Measurements from ENCODE around the gene TRMT1.

TRMT1 gene

DNA sequence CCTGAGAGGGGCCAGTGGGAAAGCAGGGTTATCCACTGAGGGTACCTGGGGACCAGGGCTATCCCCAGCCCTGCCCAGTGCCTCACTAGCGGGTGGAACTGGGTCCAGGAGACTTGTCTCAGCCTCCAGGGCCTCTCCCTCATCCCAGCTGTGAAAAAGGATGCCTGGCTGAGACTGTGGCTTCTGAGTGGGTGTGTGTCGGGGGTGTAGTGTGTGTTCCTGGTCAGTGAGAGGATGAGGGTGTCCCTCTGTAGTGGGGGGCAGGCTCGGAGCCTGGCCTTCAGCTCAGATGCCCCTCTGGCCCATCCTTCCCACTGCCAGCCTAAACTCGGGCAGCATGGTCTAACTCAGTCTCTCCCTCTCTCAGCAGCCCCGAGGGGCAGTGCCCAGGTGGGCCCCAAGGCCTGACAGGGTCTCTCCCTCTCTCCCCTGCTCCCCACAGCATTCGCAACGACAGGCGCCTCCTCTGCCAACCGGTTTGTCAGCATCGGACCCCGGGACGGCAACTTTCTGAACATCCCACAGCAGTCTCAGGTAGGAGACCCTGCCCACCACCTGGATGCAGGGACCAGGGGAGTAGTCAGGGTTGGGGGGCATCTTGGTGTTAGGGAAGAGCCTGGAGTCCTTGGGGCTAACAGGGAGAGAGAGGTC, 26.6 kb downstream of the TRMT1 start:
- DNase-seq = no peak

DNA sequence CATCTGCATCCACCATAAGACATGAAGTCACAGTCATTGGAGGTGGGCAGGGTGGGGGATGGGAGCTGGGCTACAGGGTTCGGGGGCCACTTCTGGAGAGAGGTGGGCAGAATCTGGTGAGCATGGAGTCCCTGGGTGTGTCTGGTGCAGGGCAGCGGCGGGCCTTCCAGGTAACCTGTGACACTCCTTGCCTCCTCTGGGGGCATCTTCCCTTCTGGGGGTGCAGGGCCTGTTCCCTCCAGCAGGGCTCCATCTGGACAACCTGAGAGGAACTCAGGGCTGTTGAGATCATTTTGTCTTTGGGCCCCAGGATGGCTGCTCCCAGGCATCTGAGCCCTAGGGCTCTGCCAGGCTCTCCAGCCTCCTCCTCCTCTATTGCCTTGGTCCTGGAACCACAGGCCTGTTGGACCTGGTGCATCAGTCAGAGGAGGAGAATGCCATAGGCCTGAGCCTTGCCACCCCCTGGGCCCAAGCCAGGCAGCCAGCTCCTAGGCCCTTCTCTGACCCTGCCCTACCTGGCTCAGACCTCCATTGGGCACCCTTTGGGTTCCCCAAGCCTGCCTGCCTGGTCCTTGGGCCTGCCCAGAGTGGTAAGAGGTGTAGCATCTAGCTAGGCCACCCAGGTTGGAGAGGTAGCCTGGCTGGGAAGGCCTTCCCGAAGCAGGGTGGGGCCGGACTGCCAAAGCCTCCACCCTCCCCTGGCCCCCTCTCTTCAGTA, 27.2 kb downstream of the TRMT1 start:
- DNase-seq = no peak

DNA sequence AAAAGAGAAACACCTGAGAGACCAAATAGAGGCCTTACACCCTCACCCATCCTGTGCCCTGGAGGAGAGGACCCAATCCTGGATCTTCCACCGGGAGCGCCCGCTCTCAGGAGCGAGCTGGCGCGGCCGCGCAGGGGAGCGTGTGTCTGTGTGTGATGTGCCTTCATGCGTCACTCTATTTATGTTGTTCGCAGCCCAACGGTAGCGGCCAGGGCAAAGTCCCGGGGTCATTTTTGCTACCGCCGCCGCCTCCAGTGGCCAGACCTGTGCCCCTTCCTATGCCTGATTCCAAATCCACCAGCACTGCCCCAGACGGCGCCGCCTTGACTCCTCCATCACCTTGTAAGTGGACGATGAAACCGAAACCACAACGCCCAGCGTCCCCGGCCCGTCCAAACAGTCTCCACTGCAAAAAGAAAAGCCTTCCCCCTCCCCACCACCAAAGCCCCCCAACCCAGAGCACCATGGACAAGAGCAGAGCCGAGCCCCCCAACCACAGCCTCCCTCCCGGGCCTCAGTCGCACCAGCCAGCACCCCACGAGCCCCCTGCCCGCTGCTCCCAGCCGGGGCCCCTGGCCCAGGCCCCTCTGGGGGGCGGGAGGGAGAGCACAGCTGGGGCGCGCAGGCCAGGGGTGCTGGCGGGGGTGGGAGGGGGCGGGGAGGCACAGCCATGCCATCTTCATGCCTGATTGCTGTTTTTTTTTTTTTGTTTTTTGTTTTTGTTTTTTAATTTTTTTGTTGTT, 28.6 kb downstream of the TRMT1 start:
- no peak for DNase-seq

DNA sequence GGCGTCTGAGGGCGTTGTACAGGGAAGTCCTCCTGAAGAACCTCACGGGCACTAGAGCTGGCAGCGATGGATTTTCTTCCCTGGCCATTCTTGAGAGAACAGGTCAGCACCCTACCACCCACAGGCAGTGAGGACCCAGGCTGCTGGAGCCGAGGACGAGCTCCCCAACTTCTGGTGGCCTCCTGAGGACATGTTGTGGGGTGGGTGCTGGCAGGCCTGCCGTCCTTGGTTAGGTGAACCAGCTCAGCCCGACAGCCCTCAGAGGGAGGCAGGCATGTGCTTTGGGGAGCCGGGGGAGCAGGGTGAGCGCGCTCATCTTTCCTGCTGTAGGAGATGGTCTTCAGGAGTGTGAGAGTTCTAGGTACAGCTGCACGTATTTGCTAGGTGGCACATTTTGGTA, 29.2 kb downstream of the TRMT1 start:
- no peak for DNase-seq

DNA sequence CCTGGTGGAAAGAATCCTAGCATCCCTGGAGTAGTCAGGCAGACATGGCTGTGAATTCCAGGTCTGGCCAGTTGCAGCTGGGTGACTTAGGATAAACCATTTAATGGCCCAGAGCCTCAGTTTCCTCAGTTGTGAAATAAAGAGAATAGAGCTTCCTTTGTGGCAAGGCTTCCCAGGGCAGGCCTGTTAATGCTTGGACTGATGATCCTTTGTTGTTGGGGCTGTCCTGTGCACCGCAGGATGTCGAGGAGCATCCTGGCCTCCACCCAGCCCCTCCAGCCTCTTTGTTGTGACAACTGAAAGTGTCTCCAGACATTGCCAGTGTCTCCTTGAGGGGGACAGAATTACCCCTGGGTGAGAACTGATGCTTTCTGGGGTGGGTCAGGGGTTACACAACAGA, 30.2 kb downstream of the TRMT1 start:
- no peak for DNase-seq

DNA sequence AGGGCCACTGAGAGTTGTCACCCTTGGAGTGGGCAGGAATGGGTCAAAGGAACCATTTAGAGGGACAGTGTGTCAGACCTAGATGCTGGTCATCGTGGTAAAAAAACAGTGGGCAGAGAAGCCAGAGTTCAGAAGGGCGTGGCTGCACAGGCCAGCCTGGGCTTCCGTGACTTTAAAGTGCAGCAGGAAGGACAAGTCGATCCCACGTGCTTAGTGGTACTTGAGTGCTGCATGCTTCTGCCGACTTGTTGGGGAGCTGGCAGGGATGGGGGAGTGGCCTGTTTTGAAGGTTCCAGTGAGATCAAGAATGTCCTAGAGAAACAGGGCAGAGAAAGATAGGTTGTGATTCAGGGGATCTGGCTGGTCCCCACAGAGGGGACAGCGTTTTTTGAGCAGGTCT, 30.9 kb downstream of the TRMT1 start:
- no peak for DNase-seq

DNA sequence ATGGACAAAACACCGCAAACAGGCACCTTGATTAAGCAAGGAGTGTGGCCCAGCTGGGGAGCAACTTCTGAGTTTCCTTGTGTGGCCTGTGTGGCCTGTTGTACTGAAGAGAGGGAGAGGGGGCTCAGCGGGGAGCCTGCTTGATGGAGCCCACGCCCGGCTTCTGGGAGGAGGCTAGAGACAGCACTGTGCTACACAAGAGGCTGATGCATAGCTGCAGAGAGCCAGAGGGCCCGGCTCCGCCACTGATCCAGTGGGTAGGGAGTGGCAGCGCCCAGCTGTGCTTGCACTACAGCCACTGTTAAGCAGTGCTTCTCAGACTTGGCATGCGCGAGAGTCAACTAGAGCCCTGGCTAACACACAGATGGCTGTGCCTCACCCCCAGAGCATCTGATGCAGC, 32.9 kb downstream of the TRMT1 start:
- DNase-seq = no peak

DNA sequence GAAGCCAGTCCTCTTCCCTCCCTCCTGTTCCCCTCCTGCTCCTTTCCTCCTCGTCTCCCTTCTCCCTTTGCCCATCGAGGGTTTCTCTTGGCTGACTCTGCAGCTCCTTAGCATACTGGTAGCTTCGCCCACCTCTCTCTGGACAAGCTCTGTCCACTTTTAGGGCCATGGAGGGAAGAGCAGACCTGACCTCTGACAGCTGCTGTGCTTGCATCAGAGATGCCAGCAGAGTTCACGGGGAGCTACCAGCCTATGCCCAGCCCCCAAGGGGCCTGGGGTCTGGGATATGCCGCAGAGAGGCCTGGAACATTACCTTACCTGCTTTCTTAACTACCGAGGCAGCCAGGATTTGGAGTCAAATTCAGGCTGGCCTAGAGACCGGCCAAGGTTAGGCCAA, 33.5 kb downstream of the TRMT1 start:
- DNase-seq = no peak

DNA sequence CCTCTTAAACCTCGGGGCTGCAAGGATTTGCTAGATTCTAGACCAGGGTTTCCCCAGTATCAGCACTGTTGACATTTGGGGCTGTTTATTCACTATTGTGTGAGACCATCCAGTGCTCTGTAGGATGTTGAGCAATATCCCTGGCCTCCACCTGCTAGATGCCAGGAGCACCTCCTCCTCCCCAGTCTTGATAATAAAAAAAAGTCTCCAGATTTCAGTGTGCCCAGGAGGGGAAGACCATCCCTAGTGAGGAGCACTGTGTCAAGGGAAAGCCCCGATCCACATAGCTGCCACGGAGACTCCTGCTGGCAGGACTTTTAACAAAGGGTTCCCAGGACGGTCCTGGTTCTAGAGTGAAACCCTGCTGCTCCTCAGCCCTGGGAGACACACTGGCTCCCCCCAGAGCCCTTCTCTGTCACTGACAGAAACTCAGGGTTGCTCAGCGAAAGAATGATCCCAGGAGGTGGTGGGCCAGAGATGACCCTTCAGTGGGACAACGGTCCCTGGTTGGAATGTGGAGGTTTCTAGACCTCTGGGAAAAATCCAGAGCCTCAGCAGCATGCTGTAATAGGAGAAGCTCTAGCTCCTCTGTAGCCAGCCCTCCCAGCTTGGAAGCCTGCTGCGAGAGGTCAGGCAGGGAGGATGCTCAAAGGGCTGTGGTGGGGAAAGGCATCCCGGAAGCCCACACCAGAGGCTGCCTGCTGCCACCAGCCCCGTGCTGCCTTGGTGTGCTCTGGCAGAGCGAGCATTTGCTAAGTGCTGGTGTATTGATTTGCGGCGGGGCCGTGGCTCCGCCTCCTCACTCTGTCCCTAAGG, 34.1 kb downstream of the TRMT1 start:
- DNase-seq = no peak

DNA sequence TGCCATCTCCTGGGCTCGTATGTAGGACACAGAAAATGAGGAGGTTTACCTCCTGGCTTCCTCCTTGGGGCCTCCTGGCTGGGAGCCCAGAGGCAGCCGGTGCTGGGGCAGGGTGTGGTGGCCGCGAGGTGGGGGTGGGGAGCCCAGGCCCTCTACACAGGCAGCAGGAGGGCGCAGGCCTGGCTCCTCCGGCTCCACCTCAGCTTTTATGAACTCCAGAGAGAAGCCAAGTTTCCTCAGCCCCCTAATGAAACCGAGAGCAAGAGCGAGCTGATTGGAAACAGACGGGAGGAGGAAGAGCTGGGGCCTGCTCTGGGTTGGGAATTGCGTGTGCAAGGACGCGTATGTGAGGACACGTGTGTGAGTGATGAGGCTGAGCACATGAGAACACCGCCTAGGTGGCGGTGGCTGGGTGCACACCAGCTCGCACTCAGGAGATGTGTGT, 37.0 kb downstream of the TRMT1 start:
- DNase-seq = peak; percentile 25

DNA sequence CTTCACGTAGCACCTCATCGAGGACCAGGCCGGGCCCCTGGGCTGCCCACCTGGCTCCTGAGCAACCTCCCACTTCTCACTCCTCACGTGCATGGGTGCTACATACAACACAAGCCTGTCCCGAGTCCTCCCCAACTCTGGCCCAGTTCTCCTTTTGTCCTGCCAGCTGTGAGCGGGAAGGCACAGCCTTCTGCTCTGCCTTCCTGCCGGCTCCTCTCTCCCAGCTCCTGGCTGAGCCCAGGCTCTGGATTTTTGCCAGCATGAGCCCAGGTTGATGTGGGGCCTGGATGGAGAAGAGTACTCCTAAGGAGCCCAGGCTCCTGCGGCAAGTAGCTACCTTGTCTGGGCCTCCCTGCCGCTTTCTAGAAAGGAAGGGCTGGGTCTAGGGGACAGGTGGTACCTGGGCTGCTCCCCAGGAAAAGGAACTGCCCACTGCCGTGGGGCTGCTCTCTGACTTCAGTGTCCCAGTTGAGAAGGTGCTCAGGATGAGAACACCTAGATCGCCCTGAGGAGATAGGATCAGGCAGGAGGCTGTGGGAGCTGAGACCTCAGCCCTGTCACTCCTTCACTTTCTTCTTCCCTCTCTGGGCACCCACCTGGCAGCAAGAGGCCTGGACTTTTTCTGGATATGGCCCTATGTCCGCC, 37.5 kb downstream of the TRMT1 start:
- no peak for DNase-seq

DNA sequence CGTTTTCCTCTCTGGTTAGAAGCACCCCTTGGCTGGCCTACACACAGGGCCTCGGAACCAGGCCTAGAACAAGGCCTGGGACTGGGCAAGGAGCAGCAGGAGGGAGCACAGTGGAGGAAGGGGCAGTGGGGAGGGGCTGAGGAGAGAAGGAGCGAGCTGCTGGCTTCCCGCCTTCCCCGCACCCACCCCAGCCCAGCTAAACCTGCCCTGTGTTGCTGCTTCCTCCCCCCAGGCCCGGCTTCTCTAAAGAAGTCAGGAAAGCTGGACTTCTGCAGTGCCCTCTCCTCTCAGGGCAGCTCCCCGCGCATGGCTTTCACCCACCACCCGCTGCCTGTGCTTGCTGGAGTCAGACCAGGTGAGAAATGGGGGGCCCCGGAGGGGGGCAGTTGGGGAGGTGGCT, 38.2 kb downstream of the TRMT1 start:
- no peak for DNase-seq

DNA sequence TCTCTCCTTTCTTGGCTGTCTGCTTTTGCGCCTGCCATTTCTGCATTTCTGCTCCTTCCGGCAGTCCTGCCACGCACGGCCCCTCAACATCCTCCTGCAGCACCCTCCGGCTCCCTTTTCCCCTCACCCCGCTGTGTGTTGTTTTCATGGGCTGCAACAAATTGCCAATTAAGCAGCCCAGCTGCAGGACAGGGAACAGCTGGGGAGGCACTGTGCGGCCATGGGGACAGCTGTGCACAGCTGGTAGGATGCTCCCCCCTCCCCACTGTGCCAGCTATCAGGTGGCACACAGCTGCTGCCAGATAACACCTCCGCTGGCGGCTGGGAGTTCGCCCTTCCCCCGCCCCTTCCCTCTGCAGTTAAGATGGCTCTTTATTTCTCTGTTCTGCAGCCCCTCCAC, 39.3 kb downstream of the TRMT1 start:
- DNase-seq = no peak

DNA sequence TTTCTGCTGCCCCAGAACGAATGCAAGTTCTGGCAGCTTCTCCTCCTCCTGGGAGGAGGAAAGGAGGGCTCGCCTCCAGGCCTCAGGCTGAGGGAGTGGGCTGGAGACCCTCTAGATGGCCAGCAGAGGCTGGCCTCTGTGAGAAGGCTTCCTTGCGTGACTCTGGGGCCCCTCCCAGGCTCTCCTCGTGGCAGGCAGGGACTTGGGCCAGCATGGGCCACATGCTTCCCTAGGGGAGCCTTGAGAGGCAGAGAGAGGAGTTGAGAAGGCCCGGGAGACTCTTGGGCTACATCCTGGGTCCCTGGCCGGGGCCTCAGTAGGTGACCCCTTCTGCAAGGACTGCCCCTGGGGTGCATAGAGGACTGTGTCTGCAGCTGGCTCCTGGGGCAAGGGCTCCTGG, 39.8 kb downstream of the TRMT1 start:
- no peak for DNase-seq

DNA sequence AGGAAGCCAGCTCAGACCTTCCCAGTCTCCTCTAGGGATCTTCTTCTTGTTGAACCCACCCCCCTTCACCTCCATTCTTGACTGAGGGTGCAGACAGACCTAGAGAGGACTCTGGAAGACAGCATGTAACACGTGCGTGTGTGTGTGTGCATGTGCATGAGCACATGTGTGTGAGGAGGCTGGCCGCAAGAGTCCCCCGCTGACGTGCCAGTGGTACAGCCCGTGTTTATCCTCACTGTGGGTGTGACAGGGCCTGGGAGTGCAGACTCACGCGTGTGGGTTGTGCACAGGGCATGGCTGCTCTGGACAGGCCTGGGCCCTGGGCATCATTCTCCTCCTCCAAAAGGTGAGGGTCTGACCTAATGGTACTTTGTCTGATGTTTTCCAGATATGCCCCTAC, 40.2 kb downstream of the TRMT1 start:
- no peak for DNase-seq

DNA sequence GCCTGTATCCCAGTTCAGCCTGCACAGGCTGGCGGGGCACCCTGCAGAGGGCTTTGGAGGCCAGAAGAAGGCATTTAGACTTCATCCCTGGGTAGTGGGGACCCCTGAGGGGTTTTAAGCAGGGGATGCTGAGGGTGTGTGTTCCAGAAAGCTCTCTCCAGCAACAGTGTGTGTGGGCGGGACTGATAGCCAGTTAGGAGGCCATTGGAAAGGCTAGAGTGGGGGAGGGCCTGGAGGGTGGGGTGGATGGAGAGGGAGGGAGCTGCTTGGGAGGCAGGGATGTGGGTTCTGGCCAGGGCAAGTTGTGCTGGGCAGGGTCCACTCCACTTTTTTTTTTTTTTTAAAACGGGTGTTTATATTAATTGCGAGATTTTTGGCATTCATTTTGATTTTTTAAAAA, 42.2 kb downstream of the TRMT1 start:
- DNase-seq = no peak

DNA sequence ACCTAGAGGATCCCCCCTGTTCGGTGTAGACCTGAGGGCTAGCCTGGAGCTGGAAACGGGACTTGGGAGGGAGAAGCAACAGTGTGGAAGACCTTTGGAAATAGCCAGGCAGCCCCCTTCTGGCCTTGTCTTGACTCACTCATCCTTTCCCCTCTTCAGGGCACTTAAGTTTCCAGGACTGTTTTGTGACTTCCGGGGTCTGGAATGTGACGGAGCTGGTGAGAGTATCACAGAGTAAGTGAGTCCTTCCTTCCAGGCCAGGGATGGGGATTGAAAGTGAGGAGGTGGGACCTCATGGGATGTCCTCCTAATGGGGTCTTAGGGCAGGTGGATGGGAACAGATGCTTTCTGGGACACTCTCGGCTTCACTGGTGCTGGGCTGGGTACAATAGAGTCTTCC, 43.3 kb downstream of the TRMT1 start:
- DNase-seq = no peak

DNA sequence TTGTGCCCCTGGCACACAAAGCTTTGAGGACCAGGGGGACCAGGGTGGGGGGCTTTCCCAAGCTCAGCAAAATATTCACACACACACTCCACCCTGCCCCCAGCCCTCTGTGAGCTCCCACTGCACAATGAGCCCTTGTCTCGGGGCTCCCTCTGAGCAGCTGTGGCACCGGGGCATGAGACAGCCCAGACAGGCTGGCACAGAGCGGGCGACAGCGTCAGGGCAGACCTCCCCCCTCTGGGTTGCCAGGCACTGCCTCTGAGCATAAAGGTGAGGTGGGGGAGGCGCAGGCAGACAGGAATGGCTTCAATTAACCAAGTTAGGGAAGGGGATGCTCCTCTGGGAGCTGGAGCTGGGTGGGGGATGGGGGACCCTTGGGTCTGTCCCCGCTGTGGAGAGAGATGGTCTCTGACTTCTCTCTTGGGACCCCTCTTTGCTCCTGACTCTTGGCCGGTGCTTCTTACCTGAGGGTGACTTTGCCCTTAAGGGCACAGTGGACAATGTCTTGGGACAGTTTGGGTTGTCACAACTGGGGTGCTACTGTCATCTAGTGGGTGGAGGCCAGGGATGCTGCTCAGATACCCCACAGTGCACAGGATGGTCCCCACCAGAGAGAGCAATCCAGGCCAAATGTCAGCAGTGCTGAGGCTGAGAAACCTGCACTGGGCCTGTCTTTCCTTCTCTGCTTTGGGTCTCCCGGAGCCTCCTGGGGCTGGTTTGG, 44.2 kb downstream of the TRMT1 start:
- peak; percentile 39 for DNase-seq

DNA sequence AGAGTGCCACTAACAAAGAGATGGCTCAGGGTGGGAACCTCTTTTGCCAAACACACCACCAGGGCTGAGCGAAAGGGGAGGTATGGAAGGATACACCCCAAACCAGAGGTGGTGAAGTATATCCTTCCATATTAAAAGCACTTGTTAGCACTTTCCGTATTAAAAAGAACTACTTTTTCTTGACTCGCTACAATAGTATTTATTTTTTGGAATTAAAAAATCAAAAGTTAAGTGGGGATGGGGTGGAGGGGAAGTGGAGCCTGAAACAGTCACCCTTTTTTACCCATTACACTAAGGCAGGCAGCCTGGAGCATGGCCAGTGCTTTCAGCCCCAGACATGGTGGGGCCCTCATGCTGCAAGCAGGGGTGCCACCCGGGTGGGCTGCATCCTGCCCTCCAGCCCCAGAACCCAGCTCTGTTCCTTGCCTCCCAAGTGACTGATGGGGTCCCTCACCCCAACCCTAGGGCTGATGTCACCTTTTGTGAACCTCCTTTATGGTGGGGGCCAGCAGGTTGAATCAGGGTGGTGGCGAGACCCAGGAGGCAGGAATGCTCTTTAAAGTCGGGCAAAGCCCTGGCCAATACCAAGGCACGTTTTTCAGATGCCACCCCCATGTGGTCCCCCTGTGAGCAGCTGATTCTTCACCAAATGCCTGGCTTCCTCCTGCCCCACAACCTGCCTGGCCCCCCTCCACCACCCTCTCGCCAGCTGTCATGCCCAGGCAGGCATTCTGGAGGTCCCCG, 44.9 kb downstream of the TRMT1 start:
- no peak for DNase-seq

DNA sequence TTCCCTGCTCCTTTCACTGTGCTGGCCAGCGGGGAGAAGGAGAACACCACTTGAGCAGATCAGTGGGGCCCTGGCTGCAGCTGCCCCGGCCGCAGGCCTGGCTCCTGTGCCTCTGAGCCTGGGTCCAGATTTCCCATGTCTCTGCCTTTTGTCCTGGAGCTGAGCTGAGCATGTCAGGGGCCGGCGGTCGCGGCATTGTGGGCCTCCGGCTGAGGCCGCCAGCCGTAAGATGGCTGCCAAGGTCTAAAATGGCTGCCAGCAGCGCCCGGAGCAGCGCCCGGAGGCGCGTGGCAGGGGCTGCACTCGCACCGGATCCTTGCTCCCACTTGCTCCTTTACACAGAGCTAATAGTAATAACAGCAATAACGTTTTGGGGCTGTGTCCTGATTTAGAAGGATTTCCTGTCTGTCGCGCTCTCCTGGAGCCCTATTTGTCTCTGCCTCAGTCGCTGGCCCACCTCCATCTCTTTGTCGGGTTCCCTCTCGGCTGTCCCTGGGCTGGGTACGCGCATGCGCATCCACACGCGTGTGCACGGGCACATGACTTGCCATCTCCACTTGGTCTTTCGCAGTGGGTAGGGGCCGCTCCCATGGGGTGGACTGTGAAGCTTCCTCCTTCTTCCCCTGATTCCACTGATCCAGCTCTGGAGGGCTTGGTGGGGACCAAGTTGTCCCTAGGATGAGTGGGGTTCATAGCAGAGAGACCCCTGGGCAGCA, 46.0 kb downstream of the TRMT1 start:
- no peak for DNase-seq
